T-helper 1 cell treated with Interleukin-12 subunit alpha and Interleukin-12 subunit beta and Interleukin-4 antibody, amounts not matched to agents 30 μg/mL and 1 μg/mL, for 36 hours (primary cell): ENCODE results near the gene TIMP4.

Source experiments
- H3K27ac Mint-ChIP-seq: one replicate; pipeline ENCODE4 v1.8.0; 2021; ENCODE audit warnings: mild to moderate bottlenecking, mixed read lengths
- H3K27me3 Mint-ChIP-seq: one replicate; pipeline ENCODE4 v1.8.0; 2021; ENCODE audit warnings: low read depth, mixed read lengths
- H3K36me3 Mint-ChIP-seq: one replicate; pipeline ENCODE4 v1.8.0; 2021; ENCODE audit warnings: low read depth, mixed read lengths
- H3K4me1 Mint-ChIP-seq: one replicate; pipeline ENCODE4 v1.8.0; 2021; ENCODE audit warnings: low read depth, mixed read lengths
- H3K4me3 Mint-ChIP-seq: one replicate; pipeline ENCODE4 v1.8.0; 2021; ENCODE audit warnings: mild to moderate bottlenecking, moderate library complexity, mixed read lengths
- H3K9me3 Mint-ChIP-seq: one replicate; pipeline ENCODE4 v1.8.0; 2021; ENCODE audit warnings: mixed read lengths

TIMP4 gene

DNA sequence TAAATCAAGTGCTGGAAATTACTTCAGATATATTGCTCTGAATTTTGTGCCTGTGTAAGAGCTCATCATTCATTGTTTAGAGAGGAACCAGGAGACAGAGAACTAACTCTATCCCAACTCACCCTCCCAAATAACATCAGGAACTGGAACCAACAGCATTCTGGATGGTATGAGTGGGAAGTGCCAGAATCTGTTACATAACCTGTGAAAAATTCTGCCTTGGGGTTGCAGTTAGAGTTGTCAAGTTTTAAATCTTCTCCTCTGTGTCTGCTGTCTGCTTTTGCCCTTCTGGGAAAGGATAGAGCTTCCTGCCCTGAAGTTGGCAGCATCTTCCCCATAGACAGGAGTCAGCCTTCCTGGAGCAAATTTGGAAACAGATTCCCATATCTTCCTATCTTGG lies 41.2 kb downstream of the TIMP4 start:
- Mint-ChIP-seq H3K4me1 (peaks cover 4% of the 10 kb centered on the region), H3K27me3 (peaks cover 30% of the 10 kb centered on the region), H3K4me3 (no peak overlapping the region), H3K9me3 (no peaks in the 10 kb centered on the region), H3K27ac (no peak overlapping the region), H3K36me3 (no peaks in the 10 kb centered on the region)

DNA sequence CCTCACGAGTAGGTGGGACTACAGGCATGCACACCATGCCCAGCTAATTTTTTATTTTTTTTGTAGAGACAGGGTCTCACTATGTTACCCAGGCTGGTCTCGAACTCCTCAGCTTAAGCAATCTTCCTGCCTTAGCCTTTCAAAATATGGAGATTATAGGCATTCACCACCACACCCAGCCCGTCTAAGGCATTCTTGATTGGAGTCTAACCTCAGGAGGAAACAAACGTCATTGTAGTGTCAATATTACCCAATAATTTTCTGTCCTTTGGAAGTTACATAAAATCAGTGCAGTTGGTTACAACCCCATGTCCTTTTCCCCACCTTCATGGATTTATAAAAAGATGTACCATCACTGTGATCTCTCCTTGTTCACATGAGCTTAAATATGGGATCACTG lies 41.8 kb downstream of the TIMP4 start:
- H3K27me3 Mint-ChIP-seq: peaks cover 30% of the 10 kb centered on the region

DNA sequence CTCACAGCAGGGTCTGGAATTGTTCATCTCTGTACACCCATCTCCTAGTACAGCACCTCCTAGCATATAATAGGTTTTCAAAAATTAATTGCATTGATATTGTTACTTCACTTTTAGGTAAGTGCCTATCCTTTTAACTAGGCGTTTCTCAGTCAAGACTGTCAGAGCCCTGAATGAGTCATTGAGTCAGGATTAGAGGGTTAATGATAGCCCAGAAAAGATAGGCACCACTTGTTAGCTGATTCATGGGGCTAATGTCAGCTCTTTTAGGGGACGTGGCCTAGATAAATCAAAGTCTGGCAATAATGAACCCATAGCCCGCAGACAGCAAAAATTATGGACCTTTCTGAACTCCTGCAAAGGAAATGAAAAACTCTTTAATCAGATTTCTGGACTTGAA lies 42.9 kb downstream of the TIMP4 start:
- Mint-ChIP-seq H3K27ac (no peak overlapping the region), H3K9me3 (peaks cover 3% of the 10 kb centered on the region), H3K4me1 (peaks cover 3% of the 10 kb centered on the region), H3K27me3 (peaks cover 31% of the 10 kb centered on the region), H3K36me3 (no peaks in the 10 kb centered on the region), H3K4me3 (no peak overlapping the region)

More for the DNA sequence above, 41.8 kb downstream of the TIMP4 start:
- Mint-ChIP-seq H3K4me3 (no peak overlapping the region), H3K9me3 (no peaks in the 10 kb centered on the region), H3K36me3 (no peaks in the 10 kb centered on the region), H3K4me1 (peaks cover 4% of the 10 kb centered on the region), H3K27ac (no peak overlapping the region)

DNA sequence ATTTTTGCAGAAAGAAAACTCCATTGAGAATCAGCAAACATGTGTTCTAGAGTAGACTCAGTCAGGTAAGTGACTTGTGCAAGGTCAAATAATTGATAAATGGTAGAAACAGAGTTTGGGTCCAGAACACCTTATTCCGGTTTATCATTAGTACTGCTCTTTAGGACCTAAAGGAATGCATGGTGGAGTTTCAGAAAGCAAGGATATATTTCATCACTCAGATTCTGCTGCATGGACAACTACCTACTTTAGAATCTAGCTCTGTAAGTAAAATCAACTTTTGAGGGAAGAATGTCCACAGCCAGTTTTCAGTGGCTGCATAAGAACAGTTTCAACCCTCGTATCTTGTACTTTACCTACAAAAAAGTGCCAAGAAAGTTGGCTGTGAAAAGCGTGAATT lies 43.6 kb downstream of the TIMP4 start:
- Mint-ChIP-seq H3K4me1 (no peaks in the 10 kb centered on the region), H3K4me3 (no peak overlapping the region), H3K27ac (no peak overlapping the region), H3K36me3 (no peaks in the 10 kb centered on the region), H3K27me3 (peaks cover 34% of the 10 kb centered on the region), H3K9me3 (peaks cover 3% of the 10 kb centered on the region)

DNA sequence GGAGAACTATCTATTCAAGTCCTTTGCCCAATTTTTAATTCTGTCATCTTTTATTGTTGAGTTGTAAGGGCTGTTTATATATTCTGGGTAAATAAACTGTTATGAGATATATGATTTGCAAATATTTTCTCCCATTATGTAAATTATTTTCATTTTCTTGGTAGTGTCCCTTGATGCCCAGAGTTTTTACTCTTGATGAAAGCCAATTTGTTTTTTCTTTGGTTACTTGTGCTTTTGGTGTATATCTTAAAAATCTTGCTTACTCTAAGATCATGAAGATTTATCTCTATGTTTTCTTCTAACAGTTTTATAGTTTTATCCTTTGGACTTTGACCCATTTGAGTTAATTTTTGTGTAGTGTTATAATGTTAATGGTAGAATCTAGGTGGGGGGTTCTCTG lies 44.5 kb downstream of the TIMP4 start:
- Mint-ChIP-seq H3K27ac (no peak overlapping the region), H3K27me3 (peaks cover 34% of the 10 kb centered on the region), H3K9me3 (peaks cover 3% of the 10 kb centered on the region), H3K4me1 (no peaks in the 10 kb centered on the region), H3K4me3 (no peak overlapping the region), H3K36me3 (no peaks in the 10 kb centered on the region)

DNA sequence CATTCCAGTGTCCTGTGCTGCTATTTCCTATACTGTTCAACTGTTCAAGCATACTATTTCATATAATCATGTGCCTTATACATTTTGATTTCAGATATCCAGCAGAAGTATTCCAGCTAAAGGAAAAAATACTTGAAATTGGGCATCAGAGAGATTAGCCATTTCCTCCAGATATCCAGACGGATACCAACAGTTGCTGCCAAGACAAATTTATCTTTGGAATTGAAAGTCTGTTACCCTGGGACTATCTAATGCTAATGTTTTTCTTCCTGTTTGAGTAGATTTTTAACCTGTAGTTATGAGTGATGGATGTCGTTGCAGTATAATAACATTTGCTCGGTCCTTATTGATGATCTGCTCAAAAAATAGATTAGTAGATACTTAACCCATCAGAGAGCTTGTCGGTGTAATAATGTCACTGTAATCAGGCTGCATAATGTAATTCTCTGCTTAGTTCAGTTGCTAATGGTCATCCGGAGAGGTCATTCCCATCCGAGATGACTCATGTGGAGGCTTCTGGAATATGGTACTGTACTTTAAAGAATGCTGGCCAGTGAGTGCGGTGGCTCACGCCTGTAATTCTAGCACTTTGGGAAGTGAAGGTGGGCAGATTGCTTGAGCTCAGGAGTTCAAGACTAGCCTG lies 51.5 kb downstream of the TIMP4 start:
- Mint-ChIP-seq H3K4me1 (no peaks in the 10 kb centered on the region), H3K27ac (no peak overlapping the region), H3K27me3 (peaks cover 4% of the 10 kb centered on the region), H3K4me3 (no peak overlapping the region), H3K9me3 (peaks cover 3% of the 10 kb centered on the region), H3K36me3 (no peaks in the 10 kb centered on the region)
